NAMALWA (cell line): Measurements from ENCODE around the gene KMT2A.
"Not testable (repeated sequence)": the region's sequence is repeated elsewhere in the genome, so short reads cannot be mapped to it uniquely, and the experiment has no call there.

Experiments used
- DNase-seq: peaks from one replicate; pipeline ENCODE4 v3.0.0-alpha.2; 2015; ENCODE audit warnings: low spot score

The KMT2A gene

GRCh38 chr11:118435290-118435892, 901 bp upstream of the KMT2A start:
- DNase-seq, result peak; percentile 96

DNA sequence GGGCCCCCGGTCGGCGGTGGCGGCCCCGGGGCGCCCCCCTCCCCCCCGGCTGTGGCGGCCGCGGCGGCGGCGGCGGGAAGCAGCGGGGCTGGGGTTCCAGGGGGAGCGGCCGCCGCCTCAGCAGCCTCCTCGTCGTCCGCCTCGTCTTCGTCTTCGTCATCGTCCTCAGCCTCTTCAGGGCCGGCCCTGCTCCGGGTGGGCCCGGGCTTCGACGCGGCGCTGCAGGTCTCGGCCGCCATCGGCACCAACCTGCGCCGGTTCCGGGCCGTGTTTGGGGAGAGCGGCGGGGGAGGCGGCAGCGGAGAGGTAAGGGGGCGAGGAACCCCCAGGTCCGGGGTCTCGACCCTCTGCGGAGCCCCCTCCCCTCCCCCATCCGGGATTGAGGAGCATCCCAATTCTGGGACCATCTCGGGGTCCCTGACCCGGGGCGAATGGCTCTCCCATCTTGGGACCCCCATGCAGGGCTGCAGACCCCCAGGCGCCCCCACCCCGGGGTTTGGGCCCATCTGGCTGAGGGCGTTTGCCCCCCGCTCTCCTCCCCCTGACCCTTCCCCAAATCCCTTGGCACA, 431 bp downstream of the KMT2A start:
- peak; percentile 57 for DNase-seq

GRCh38 chr11:118437208-118438125, 1.2 kb downstream of the KMT2A start:
- peak; percentile 51 for DNase-seq

DNA sequence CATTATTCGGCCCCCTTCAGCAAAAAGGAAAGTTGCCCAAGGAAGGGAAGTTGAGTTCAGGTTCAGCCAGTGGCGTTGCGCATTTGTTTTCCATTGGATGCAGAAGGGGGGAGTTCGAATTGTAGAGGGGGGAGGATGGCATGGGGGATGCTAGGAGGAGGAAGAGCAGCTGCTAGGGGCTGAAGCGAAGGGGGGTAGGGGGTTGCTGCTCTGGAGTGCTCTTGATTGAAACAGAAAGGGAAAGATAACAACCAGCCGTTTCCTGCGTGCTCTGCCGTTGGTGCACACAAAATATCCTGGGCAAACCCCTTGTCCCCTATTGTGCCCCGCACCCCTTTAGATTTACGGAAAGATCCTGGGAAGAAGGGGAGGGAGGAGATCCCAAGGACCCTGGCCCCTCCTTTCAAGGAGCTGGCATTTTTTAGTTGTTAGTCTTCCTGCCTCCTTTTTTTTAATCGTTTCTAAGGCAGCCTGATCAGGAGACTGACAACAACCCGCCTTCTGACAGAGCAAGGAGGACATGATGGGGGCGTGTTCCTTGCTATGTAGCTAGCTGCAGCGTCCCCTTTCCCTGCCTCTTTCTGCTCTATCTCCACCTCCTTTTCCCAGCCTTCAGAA, 2.1 kb downstream of the KMT2A start:
- peak; percentile 72 for DNase-seq

GRCh38 chr11:118439646-118440045, 3.4 kb downstream of the KMT2A start:
- no peak for DNase-seq

DNA sequence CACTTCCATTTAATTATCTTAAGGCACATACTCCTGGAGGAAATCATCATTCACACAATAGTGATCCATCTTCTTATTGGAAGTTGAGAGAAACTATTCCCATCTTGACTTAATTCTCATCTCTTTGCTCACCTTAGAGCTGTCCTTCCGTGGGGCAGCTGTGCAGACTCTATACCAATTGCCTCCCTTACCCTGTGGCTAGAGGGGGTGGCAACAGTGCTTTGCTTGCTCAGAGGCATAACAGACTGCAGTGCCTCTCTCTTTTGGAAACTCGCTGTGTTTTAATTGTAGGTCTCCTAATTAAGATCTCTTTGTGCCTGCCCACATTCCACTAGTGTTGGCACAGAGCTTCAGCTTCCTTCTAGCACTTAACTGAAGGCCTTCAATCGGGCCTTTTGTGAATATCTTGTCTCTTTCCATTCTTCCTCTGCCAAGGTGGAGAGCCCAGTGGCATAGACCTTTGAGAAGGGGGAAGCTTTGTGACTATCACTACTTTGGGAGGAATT, 5.5 kb downstream of the KMT2A start:
- no peak for DNase-seq

DNA sequence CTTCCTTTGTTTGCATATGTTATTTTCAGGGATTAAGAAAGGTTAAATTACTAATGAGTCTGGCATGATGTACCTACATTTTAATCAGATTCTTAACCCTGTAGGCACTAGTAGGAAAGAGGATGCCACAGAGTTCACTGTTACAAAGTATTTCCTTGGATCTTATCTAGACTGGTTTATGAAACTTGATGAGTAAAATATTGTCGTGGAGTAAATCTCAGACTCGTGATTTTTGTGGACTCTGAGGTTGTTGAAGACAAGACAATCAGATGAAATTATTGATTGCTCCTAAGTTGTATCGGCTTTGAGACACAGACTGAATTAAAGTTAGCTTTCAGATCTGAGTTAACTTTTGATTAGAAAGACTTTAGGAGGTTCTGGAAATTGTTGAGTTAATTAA, 6.0 kb downstream of the KMT2A start:
- DNase-seq, result no peak

- DNase-seq, result no peak
Measured at GRCh38 chr11:118442908-118443589, 6.8 kb downstream of the KMT2A start.

DNA sequence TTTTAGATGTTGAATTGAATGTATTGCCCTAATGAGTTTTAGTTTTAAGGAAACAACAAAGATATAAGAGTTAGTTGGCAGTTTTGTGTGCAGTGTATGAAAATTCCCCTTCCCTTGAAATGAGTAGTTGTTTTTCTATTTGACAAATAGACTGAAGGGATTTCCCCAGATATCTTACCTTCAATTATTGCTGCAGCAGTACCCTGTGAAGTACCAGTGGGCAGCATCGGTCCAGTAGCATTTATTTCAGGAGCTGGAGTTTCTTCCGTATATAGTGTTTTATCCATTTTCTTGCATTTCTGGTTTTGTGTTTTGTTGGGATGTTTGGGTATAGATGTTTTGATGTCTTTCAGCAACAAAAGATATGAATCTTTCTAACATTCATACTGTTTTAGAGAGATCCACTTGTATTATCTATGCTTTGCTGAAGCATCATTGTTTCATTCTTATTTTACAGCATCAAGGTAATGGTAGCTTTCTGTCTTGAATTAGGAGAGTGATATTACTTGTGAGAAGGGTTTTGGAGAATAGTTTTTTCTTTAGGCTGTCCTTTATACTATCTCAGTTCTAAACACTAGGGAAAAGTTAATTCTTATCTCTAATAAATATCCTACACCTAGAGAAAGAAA, 7.4 kb downstream of the KMT2A start:
- DNase-seq, result no peak

DNA sequence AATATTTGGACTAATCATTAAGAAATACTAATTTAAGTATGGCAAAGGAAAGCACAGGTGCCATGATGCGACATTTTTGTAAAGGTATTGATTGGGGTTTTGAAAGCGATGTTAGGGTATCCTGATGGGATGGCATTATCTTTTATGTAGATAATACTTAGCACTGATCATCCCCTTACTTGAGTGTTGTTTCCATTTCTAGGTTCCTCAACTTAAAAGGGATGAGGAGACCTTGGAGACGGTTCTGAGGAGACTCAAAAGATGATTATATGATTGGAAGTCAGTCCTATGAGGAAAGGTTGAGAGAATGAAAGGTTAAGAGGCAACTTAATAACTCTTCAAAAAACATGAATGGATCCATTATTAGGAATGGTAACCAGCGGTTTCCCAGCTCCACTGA, 11.1 kb downstream of the KMT2A start:
- DNase-seq, result no peak

DNA sequence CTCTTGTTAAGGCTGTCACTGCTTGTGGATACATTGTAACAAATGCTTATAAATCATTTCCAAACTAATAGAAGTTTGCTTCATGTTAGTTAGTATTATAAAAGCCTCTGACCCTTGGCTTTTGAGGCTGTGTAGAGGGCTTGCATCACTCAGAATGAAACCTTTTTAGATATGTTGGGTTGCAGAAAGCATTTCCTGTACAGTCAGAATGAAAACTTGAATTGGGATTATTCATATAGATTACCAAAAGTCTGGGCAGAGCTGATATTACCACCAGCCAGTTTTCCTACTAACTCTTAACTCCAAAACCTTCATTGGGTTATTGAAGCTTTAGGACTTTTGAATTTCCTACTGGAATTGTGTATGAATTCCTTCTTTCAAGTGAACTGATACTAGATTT, 12.0 kb downstream of the KMT2A start:
- no peak for DNase-seq

DNA sequence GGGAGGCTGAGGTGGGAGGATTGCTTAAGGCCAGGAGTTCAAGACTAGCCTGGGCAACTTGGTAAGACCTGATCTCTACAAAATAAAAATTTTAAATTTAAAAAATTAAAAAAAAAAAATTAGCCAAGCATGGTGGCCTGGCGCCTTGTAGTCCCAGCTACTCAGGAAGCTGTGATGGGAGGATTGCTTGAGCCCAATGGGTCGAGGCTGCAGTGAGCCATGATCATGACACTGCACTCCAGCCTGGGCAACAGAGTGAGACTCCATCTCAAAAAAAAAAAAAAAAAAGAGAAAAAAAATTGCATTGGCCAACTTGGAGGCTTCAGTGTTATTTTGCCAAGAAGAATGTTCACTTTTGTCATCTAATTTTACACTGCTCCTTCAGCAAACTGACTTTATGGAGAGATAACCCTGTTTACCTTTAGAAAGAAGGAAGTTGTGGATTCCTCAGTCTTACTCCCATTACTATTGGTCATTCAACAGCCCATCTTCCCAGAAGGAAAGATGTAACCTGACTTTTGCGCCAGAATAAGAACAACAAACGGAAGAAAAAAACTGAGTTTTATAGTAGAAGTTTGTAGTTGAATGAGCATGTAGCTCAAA, 13.1 kb downstream of the KMT2A start:
- DNase-seq, result no peak

DNA sequence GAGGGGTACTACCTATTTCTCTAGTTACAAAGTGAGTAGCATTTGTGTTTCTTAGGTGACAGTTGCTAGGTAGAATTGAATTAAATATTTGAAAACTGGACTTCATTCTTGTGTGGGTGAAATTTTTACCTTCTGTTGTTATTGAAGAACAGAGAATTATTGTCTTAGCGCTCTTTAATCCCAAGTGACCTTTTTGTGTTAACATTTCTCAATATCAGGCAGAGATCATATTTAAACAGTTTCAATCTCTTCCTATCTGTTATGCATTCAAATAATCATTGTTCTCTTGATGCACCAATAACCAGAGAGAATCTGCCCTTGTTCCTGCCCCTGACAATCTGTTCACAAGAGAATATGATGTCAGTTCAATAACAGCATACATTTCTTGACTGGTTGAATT, 14.2 kb downstream of the KMT2A start:
- no peak for DNase-seq

GRCh38 chr11:118462178-118462577, 25.9 kb downstream of the KMT2A start:
- DNase-seq, result no peak

GRCh38 chr11:118468968-118469367, 32.7 kb downstream of the KMT2A start:
- DNase-seq, result not testable (repeated sequence)

DNA sequence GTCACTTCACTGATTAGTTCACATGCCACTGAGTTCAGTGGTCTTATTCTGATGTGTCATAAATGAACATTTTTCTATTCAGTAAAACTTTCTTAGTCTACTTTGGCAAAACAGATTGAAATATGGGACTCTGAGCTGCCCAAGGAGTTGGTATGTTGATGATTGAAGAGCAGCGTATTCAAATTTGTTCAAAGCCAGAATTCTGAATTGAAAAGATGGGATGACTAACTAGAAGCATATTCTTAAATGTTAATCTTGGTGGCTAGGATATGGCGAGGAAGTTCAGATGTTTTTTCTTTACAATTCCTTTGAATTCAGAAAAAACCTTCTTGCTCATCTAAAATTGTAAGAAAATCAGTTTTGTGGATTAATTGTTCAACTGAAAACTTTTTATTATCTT, 34.7 kb downstream of the KMT2A start:
- DNase-seq, result no peak

GRCh38 chr11:118473537-118473936, 37.2 kb downstream of the KMT2A start:
- DNase-seq, result no peak

- no peak for DNase-seq
Measured at GRCh38 chr11:118476676-118477075, 40.4 kb downstream of the KMT2A start.

GRCh38 chr11:118481238-118481637, 44.9 kb downstream of the KMT2A start:
- not testable (repeated sequence) for DNase-seq

DNA sequence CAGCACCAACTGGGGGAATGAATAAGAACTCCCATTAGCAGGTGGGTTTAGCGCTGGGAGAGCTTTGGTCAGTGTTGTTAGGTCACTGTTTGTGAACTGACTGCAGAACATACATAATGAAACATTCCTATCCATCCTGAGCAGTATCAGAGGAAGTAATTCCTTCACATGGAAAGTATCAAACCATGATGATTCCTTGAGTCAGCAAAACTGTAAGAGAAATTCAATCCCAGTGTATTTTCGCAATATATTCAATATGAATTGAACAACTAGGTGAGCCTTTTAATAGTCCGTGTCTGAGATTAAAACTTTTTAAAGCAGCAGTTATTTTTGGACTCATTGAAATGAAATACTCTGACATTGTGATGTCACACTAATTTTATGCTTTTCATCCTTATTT, 48.1 kb downstream of the KMT2A start:
- DNase-seq, result no peak

DNA sequence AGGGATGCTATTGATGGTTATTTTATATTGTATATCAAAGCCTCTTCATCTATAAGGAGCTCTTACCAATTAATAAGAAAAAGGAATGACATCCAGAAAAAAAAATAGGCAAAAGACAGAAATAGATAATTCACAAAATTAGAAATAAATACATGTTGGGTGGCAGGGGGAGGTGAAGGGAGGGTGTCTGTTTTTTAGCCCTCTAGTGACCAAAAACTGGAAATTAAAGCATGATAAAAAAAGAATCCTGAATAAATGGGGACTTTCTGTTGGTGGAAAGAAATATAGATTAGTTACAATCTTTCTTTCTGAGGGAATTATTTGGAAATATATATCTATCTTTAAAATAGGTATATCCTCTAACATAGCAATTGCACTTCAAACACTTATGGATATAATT, 49.0 kb downstream of the KMT2A start:
- DNase-seq, result peak; percentile 40
